NT2/D1 (cell line): ENCODE data around the gene VSTM2L.

Source experiments
- DNase-seq: peaks from one replicate; pipeline ENCODE4 v3.0.0-alpha.2; 2011; ENCODE audit warnings: low read depth, low spot score
- H3K27me3 ChIP-seq: 2 replicates; pipeline ENCODE4 v1.6.0; 2011; ENCODE audit warnings: mild to moderate bottlenecking; ENCODE audit not compliant: insufficient read length, insufficient read depth
- H3K36me3 ChIP-seq: 2 replicates; pipeline ENCODE4 v1.6.1; 2011; ENCODE audit warnings: mild to moderate bottlenecking, low read length, mixed read lengths; ENCODE audit not compliant: insufficient read depth, insufficient read length
- H3K4me1 ChIP-seq: 2 replicates; pipeline ENCODE4 v1.5.1; 2011; ENCODE audit not compliant: insufficient read depth, insufficient read length
- H3K4me3 ChIP-seq: 2 replicates; pipeline ENCODE4 v1.5.1; 2011; ENCODE audit warnings: low read depth; ENCODE audit not compliant: insufficient read length
- H3K9ac ChIP-seq: 2 replicates; pipeline ENCODE4 v1.6.0; 2011; ENCODE audit warnings: low read depth; ENCODE audit not compliant: insufficient read length
- H3K9me3 ChIP-seq: 2 replicates; pipeline ENCODE4 v1.5.1; 2011; ENCODE audit warnings: mild to moderate bottlenecking, low read length; ENCODE audit not compliant: insufficient read depth
- SUZ12 ChIP-seq: IDR thresholded peaks from 2 replicates; pipeline ENCODE4 v1.6.1; 2011; ENCODE audit not compliant: insufficient read length, insufficient read depth; ENCODE audit errors: extremely low read depth
- YY1 ChIP-seq: IDR thresholded peaks from 2 replicates; pipeline ENCODE4 v1.6.1; 2011; ENCODE audit not compliant: insufficient read length, insufficient read depth
- ZNF274 ChIP-seq: IDR thresholded peaks from 2 replicates; pipeline ENCODE4 v1.6.1; 2011; ENCODE audit warnings: mild to moderate bottlenecking, low read depth, low read length

The VSTM2L gene

GRCh38 chr20:37931153-37931922, 28.4 kb downstream of the VSTM2L start:
- Histone ChIP-seq H3K36me3 (no peaks in the 10 kb centered on the region), H3K9ac (no peak overlapping the region), H3K9me3 (no peaks in the 10 kb centered on the region), H3K4me3 (no peak overlapping the region), H3K27me3 (no peaks in the 10 kb centered on the region), H3K4me1 (peaks cover 19% of the 10 kb centered on the region)
- TF ChIP-seq SUZ12, result no peak
- TF ChIP-seq ZNF274, result no peak
- TF ChIP-seq YY1, result no peak
- no peak for DNase-seq

GRCh38 chr20:37932074-37932473, 29.1 kb downstream of the VSTM2L start:
- DNase-seq, result no peak
- Histone ChIP-seq H3K27me3 (no peaks in the 10 kb centered on the region), H3K4me3 (no peak overlapping the region), H3K9me3 (no peaks in the 10 kb centered on the region), H3K4me1 (peaks cover 17% of the 10 kb centered on the region), H3K9ac (peak overlapping the region; percentile 14), H3K36me3 (no peaks in the 10 kb centered on the region)
- TF ChIP-seq ZNF274, result no peak
- no peak for TF ChIP-seq YY1
- TF ChIP-seq SUZ12, result no peak

GRCh38 chr20:37932919-37933318, 30.0 kb downstream of the VSTM2L start:
- H3K4me1 ChIP-seq, result peaks cover 17% of the 10 kb centered on the region
- H3K9me3 ChIP-seq, result no peaks in the 10 kb centered on the region
- H3K27me3 ChIP-seq, result no peaks in the 10 kb centered on the region
- H3K9ac ChIP-seq, result no peak overlapping the region
- H3K4me3 ChIP-seq, result no peak overlapping the region
- DNase-seq, result no peak
- no peaks in the 10 kb centered on the region for H3K36me3 ChIP-seq
- TF ChIP-seq SUZ12 (no peak), ZNF274 (no peak), YY1 (no peak)

GRCh38 chr20:37933786-37934633, 31.1 kb downstream of the VSTM2L start:
- Histone ChIP-seq H3K27me3 (no peaks in the 10 kb centered on the region), H3K4me1 (peaks cover 17% of the 10 kb centered on the region), H3K4me3 (no peak overlapping the region), H3K36me3 (no peaks in the 10 kb centered on the region), H3K9me3 (no peaks in the 10 kb centered on the region), H3K9ac (no peak overlapping the region)
- TF ChIP-seq ZNF274 (no peak), YY1 (no peak), SUZ12 (no peak)
- no peak for DNase-seq

GRCh38 chr20:37934634-37935375, 31.9 kb downstream of the VSTM2L start:
- no peaks in the 10 kb centered on the region for H3K27me3 ChIP-seq
- H3K9ac ChIP-seq, result no peak overlapping the region
- H3K36me3 ChIP-seq, result no peaks in the 10 kb centered on the region
- H3K9me3 ChIP-seq, result no peaks in the 10 kb centered on the region
- DNase-seq, result no peak
- no peak for TF ChIP-seq YY1
- no peak for TF ChIP-seq ZNF274
- TF ChIP-seq SUZ12, result no peak
- no peak overlapping the region for H3K4me3 ChIP-seq
- peaks cover 15% of the 10 kb centered on the region for H3K4me1 ChIP-seq

GRCh38 chr20:37935435-37935834, 32.5 kb downstream of the VSTM2L start:
- DNase-seq, result no peak
- TF ChIP-seq YY1, result no peak
- TF ChIP-seq ZNF274, result no peak
- TF ChIP-seq SUZ12, result no peak

GRCh38 chr20:37936041-37936440, 33.1 kb downstream of the VSTM2L start:
- Histone ChIP-seq H3K36me3 (no peaks in the 10 kb centered on the region), H3K27me3 (no peaks in the 10 kb centered on the region), H3K9me3 (no peaks in the 10 kb centered on the region), H3K4me1 (peaks cover 13% of the 10 kb centered on the region), H3K4me3 (no peak overlapping the region), H3K9ac (no peak overlapping the region)
- TF ChIP-seq YY1 (no peak), ZNF274 (no peak), SUZ12 (no peak)
- DNase-seq, result no peak

More at GRCh38 chr20:37935435-37935834, 32.5 kb downstream of the VSTM2L start:
- H3K27me3 ChIP-seq, result no peaks in the 10 kb centered on the region
- no peaks in the 10 kb centered on the region for H3K9me3 ChIP-seq
- H3K4me1 ChIP-seq, result peaks cover 14% of the 10 kb centered on the region
- no peak overlapping the region for H3K9ac ChIP-seq
- H3K36me3 ChIP-seq, result no peaks in the 10 kb centered on the region
- no peak overlapping the region for H3K4me3 ChIP-seq
